Thoracic aorta (tissue), 2 donors: ENCODE measurements around the gene C10orf120. TPM values are rescaled to one million over a fixed set of nuclear protein-coding genes. Genes with fewer than 3 reads are reported as not detected.

Experiments used
- ATAC-seq: fragments of 150-250 bp; one replicate; pipeline ENCODE4 v1.8.0; 2017; ENCODE audit warnings: low read depth; ENCODE audit not compliant: insufficient number of reproducible peaks, low FRiP score
- DNase-seq: peaks from one replicate; pipeline ENCODE4 v3.0.0-alpha.2; 2020; ENCODE audit warnings: low spot score
- H3K27ac ChIP-seq, 2 donors: fragments of 200-600 bp; sonication (generic); 1 replicate in 1 of 2; 2 replicates in 1 of 2; pipeline ENCODE4 v1.5.1; 2016; ENCODE audit warnings: mild to moderate bottlenecking in 2 of 2, moderate library complexity in 2 of 2
- H3K27me3 ChIP-seq: fragments of 200-600 bp; sonication (generic); replicated peaks from 2 replicates; pipeline ENCODE4 v1.6.0; 2016; ENCODE audit warnings: mild to moderate bottlenecking; ENCODE audit not compliant: insufficient read depth
- H3K36me3 ChIP-seq: fragments of 200-600 bp; sonication (generic); one replicate; pipeline ENCODE4 v1.5.1; 2016
- H3K4me1 ChIP-seq, 2 donors: fragments of 200-600 bp; sonication (generic); 1 replicate in 1 of 2; 2 replicates in 1 of 2; pipeline versions ENCODE4 v1.5.1 to v1.6.0; 2016; ENCODE audit warnings: low read depth in 2 of 2, mild to moderate bottlenecking in 1 of 2; ENCODE audit not compliant: control insufficient read depth in 1 of 2
- H3K4me3 ChIP-seq: fragments of 200-600 bp; sonication (generic); 2 replicates; pipeline ENCODE4 v1.5.1; 2016; ENCODE audit warnings: mild to moderate bottlenecking
- H3K9me3 ChIP-seq: fragments of 200-600 bp; sonication (generic); 2 replicates; pipeline ENCODE4 v1.5.1; 2016
- CTCF ChIP-seq: fragments of 200-600 bp; sonication (generic); IDR thresholded peaks from one replicate; pipeline ENCODE4 v1.5.1; 2019; ENCODE audit warnings: antibody characterized with exemption
- total RNA-seq, 2 donors: library from RNA; depleted of rRNA; stranded (reverse); fragments of >200 nt; gene quantifications; one replicate each; pipeline versions ENCODE4 v1.1.0 to v1.2.3, GENCODE V29; 2016

Gene C10orf120
- not detected for total RNA-seq

- Histone ChIP-seq H3K36me3 (no peaks in the 10 kb centered on the region), H3K9me3 (no peaks in the 10 kb centered on the region), H3K4me1 (no peaks in the 10 kb centered on the region), H3K4me3 (no peak within 1 kb of the TSS), H3K27me3 (no peaks in the 10 kb centered on the region), H3K27ac (no peak within 1 kb of the TSS)
- DNase-seq (no peak), ATAC-seq (no peak)
- no peak for TF ChIP-seq CTCF
Measured at GRCh38 chr10:122699796-122700455, at the start of gene C10orf120. TSS of gene C10orf120 (minus strand) at chr10:122699846. CDS start at chr10:122699790, 56 bp downstream.

GRCh38 chr10:122748496-122748895 lies 48.9 kb upstream of the C10orf120 start:
- Histone ChIP-seq H3K36me3 (no peaks in the 10 kb centered on the region), H3K9me3 (no peaks in the 10 kb centered on the region), H3K27me3 (no peaks in the 10 kb centered on the region), H3K4me1 (no peaks in the 10 kb centered on the region), H3K4me3 (no peak overlapping the region), H3K27ac (no peak overlapping the region)
- no peak for DNase-seq
- no peak for ATAC-seq
- no peak for TF ChIP-seq CTCF

- TF ChIP-seq CTCF = no peak
- H3K4me3 ChIP-seq = no peak overlapping the region
- H3K9me3 ChIP-seq = no peaks in the 10 kb centered on the region
- no peak for ATAC-seq
- H3K27me3 ChIP-seq = no peaks in the 10 kb centered on the region
- no peak for DNase-seq
- no peaks in the 10 kb centered on the region for H3K36me3 ChIP-seq
- no peaks in the 10 kb centered on the region for H3K4me1 ChIP-seq
- no peak overlapping the region for H3K27ac ChIP-seq
Measured at GRCh38 chr10:122746408-122746807, 46.8 kb upstream of the C10orf120 start.

- no peak for TF ChIP-seq CTCF
- no peak for DNase-seq
- Histone ChIP-seq H3K27me3 (no peaks in the 10 kb centered on the region), H3K4me3 (no peak overlapping the region), H3K9me3 (no peaks in the 10 kb centered on the region), H3K27ac (no peak overlapping the region), H3K4me1 (no peaks in the 10 kb centered on the region), H3K36me3 (no peaks in the 10 kb centered on the region)
- ATAC-seq = no peak
Measured at GRCh38 chr10:122744257-122744656, 44.6 kb upstream of the C10orf120 start.

GRCh38 chr10:122740640-122741039 lies 41.0 kb upstream of the C10orf120 start:
- DNase-seq = no peak

More at GRCh38 chr10:122740640-122741039, 41.0 kb upstream of the C10orf120 start:
- no peak for ATAC-seq
- TF ChIP-seq CTCF = no peak
- Histone ChIP-seq H3K27me3 (no peaks in the 10 kb centered on the region), H3K27ac (no peak overlapping the region), H3K4me1 (no peaks in the 10 kb centered on the region), H3K4me3 (no peak overlapping the region), H3K36me3 (no peaks in the 10 kb centered on the region), H3K9me3 (no peaks in the 10 kb centered on the region)
